ENCODE measurements around the gene AUNIP.
"Not testable (repeated sequence)": the region's sequence is repeated elsewhere in the genome, so short reads cannot be mapped to it uniquely, and the experiment has no call there.

AUNIP gene

GRCh38 chr1:25864434-25864833 is 5.2 kb upstream of the AUNIP start:
- no peak for DNase-seq (ENCODE audit: low read depth)

- DNase-seq (ENCODE audit: low read depth), result no peak
These were observed 4.4 kb upstream of the AUNIP start for GRCh38 chr1:25863486-25864262.

- DNase-seq (ENCODE audit: low read depth), result no peak
These were observed 3.7 kb upstream of the AUNIP start for GRCh38 chr1:25862785-25863485.

- no peak for DNase-seq (ENCODE audit: low read depth)
These were observed 2.3 kb upstream of the AUNIP start for GRCh38 chr1:25861316-25862286.

GRCh38 chr1:25858494-25858893 is 763 bp downstream of the AUNIP start:
- DNase-seq (ENCODE audit: low read depth), result no peak

- DNase-seq (ENCODE audit: low read depth), result no peak
These were observed 2.4 kb downstream of the AUNIP start for GRCh38 chr1:25856856-25857255.

- no peak for DNase-seq (ENCODE audit: low read depth)
These were observed 4.7 kb downstream of the AUNIP start for GRCh38 chr1:25854554-25854953.

- DNase-seq (ENCODE audit: low read depth), result no peak
These were observed 10.7 kb downstream of the AUNIP start for GRCh38 chr1:25848531-25848930.

GRCh38 chr1:25847929-25848328 is 11.3 kb downstream of the AUNIP start:
- DNase-seq (ENCODE audit: low read depth), result no peak

- DNase-seq (ENCODE audit: low read depth), result no peak
These were observed 13.6 kb downstream of the AUNIP start for GRCh38 chr1:25845664-25846063.

GRCh38 chr1:25844536-25845337 is 14.5 kb downstream of the AUNIP start:
- no peak for DNase-seq (ENCODE audit: low read depth)

- no peak for DNase-seq (ENCODE audit: low read depth)
These were observed 15.8 kb downstream of the AUNIP start for GRCh38 chr1:25843483-25843882.

- DNase-seq (ENCODE audit: low read depth), result not testable (repeated sequence)
These were observed 19.4 kb downstream of the AUNIP start for GRCh38 chr1:25839808-25840207.

GRCh38 chr1:25837262-25837875 is 21.9 kb downstream of the AUNIP start:
- no peak for DNase-seq (ENCODE audit: low read depth)

GRCh38 chr1:25836695-25837094 is 22.6 kb downstream of the AUNIP start:
- DNase-seq (ENCODE audit: low read depth), result no peak

- DNase-seq (ENCODE audit: low read depth), result no peak
These were observed 24.4 kb downstream of the AUNIP start for GRCh38 chr1:25834894-25835293.

GRCh38 chr1:25833158-25833557 is 26.1 kb downstream of the AUNIP start:
- DNase-seq (ENCODE audit: low read depth), result no peak

GRCh38 chr1:25832336-25833037 is 26.8 kb downstream of the AUNIP start:
- DNase-seq (ENCODE audit: low read depth), result no peak

GRCh38 chr1:25831569-25832196 is 27.6 kb downstream of the AUNIP start:
- no peak for DNase-seq (ENCODE audit: low read depth)

GRCh38 chr1:25829046-25829445 is 30.2 kb downstream of the AUNIP start:
- no peak for DNase-seq (ENCODE audit: low read depth)

Data from activated T-cell treated with anti-CD3 and anti-CD28 coated beads for 1 hour (primary cell).